DND-41 (cell line): Measurements from ENCODE around the gene NTM.

Source experiments
- ATAC-seq: fragments of 200-7000 bp; cut with Tn5 transposase; 3 replicates; pipeline ENCODE4 v1.9.1; 2021; ENCODE audit warnings: low read depth; ENCODE audit not compliant: insufficient read depth
- DNase-seq: peaks from one replicate; pipeline ENCODE4 v3.0.0-alpha.2; 2020
- H2AFZ ChIP-seq: 2 replicates; pipeline ENCODE4 v1.6.0; 2012; ENCODE audit warnings: low read depth, low read length
- H3K27ac ChIP-seq: 2 replicates; pipeline ENCODE4 v1.5.1; 2012; ENCODE audit warnings: low read length, inconsistent platforms
- H3K27me3 ChIP-seq: fragments of 200-600 bp; sonication (generic); 2 replicates; pipeline ENCODE4 v1.6.0; 2012; ENCODE audit warnings: low read length, mild to moderate bottlenecking, inconsistent platforms; ENCODE audit not compliant: insufficient read depth, poor library complexity
- H3K36me3 ChIP-seq: 2 replicates; pipeline ENCODE4 v1.5.1; 2012; ENCODE audit warnings: low read length, inconsistent platforms; ENCODE audit not compliant: insufficient read depth
- H3K4me1 ChIP-seq: 2 replicates; pipeline ENCODE4 v1.5.1; 2012; ENCODE audit warnings: mild to moderate bottlenecking, low read length; ENCODE audit not compliant: insufficient read depth
- H3K4me2 ChIP-seq: 2 replicates; pipeline ENCODE4 v1.6.0; 2012; ENCODE audit warnings: mild to moderate bottlenecking, moderate library complexity, low read length, inconsistent platforms; ENCODE audit not compliant: insufficient read depth
- H3K4me3 ChIP-seq, 2 experiments: fragments of 200-600 bp in 1 of 2; shearing (Covaris generic) in 1 of 2; 2 replicates each; pipeline ENCODE4 v1.5.1; 2012 to 2016; ENCODE audit warnings: inconsistent platforms in 2 of 2, low read length in 2 of 2, mild to moderate bottlenecking in 2 of 2, low read depth in 1 of 2, moderate library complexity in 1 of 2
- H3K79me2 ChIP-seq: 2 replicates; pipeline ENCODE4 v1.6.0; 2012; ENCODE audit warnings: low read length, inconsistent platforms; ENCODE audit not compliant: insufficient read depth
- H3K9ac ChIP-seq: 2 replicates; pipeline ENCODE4 v1.6.0; 2012; ENCODE audit warnings: low read depth, mild to moderate bottlenecking, inconsistent platforms, low read length, moderate library complexity
- H3K9me3 ChIP-seq: 2 replicates; pipeline ENCODE4 v1.5.1; 2012; ENCODE audit warnings: low read length, moderate library complexity, mild to moderate bottlenecking, inconsistent platforms; ENCODE audit not compliant: insufficient read depth, severe bottlenecking
- H4K20me1 ChIP-seq: 2 replicates; pipeline ENCODE4 v1.6.0; 2012; ENCODE audit warnings: low read length; ENCODE audit not compliant: insufficient read depth
- EZH2 ChIP-seq: IDR thresholded peaks from 3 replicates; pipeline ENCODE4 v1.6.1; 2012; ENCODE audit warnings: borderline replicate concordance, low read depth, mild to moderate bottlenecking, moderate library complexity, low read length, inconsistent platforms; ENCODE audit not compliant: severe bottlenecking
- TF ChIP-seq, protein P1 (sequence below): IDR thresholded peaks from 2 replicates; pipeline ENCODE4 v1.5.1; 2012; ENCODE audit warnings: borderline replicate concordance, low read length, moderate library complexity, mild to moderate bottlenecking; ENCODE audit not compliant: poor library complexity, severe bottlenecking; ENCODE audit errors: extremely low read depth

Gene NTM

DNA sequence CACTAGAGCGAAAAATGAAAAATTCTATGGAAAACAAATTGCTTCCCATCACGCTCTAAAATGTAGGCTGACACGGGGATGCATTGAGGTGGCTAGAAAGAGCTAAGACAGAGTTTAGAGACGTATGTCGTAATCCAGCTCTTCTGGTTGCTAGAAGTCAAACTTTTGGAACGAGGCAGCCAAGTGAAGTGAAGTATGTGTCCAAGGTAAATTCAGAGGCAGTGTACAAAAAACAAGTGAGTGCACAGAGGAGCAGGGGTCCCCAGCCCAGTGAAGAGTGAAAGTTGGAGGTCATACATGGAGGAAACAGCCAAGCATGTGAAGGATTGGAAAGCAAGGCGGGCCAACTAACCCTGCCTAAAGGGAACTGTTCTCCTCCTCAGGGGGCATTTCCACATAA lies 528.5 kb downstream of the NTM start:
- TF ChIP-seq, protein P1, sequence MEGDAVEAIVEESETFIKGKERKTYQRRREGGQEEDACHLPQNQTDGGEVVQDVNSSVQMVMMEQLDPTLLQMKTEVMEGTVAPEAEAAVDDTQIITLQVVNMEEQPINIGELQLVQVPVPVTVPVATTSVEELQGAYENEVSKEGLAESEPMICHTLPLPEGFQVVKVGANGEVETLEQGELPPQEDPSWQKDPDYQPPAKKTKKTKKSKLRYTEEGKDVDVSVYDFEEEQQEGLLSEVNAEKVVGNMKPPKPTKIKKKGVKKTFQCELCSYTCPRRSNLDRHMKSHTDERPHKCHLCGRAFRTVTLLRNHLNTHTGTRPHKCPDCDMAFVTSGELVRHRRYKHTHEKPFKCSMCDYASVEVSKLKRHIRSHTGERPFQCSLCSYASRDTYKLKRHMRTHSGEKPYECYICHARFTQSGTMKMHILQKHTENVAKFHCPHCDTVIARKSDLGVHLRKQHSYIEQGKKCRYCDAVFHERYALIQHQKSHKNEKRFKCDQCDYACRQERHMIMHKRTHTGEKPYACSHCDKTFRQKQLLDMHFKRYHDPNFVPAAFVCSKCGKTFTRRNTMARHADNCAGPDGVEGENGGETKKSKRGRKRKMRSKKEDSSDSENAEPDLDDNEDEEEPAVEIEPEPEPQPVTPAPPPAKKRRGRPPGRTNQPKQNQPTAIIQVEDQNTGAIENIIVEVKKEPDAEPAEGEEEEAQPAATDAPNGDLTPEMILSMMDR, result no peak
- TF ChIP-seq EZH2, result no peak
- no peaks in the 10 kb centered on the region for H3K4me1 ChIP-seq

GRCh38 chr11:131899950-131900580 lies 529.6 kb downstream of the NTM start:
- Histone ChIP-seq H4K20me1 (no peaks in the 10 kb centered on the region), H3K4me2 (no peak overlapping the region), H3K79me2 (no peaks in the 10 kb centered on the region), H3K4me1 (no peaks in the 10 kb centered on the region), H3K27me3 (peaks cover 8% of the 10 kb centered on the region), H3K9ac (no peak overlapping the region), H3K36me3 (no peaks in the 10 kb centered on the region), H3K4me3 (no peak overlapping the region), H3K27ac (no peak overlapping the region), H3K9me3 (no peaks in the 10 kb centered on the region), H2AFZ (no peak overlapping the region)
- ATAC-seq (no peak), DNase-seq (no peak)
- TF ChIP-seq EZH2, result no peak
- TF ChIP-seq, protein P1, result no peak

More for the DNA sequence above, 528.5 kb downstream of the NTM start:
- Histone ChIP-seq H3K79me2 (no peaks in the 10 kb centered on the region), H3K9ac (no peak overlapping the region), H3K4me2 (no peak overlapping the region), H3K27ac (no peak overlapping the region), H3K9me3 (no peaks in the 10 kb centered on the region), H3K36me3 (no peaks in the 10 kb centered on the region), H3K27me3 (peaks cover 8% of the 10 kb centered on the region), H3K4me3 (no peak overlapping the region), H4K20me1 (no peaks in the 10 kb centered on the region), H2AFZ (no peak overlapping the region)
- ATAC-seq (no peak), DNase-seq (no peak)

- ATAC-seq (no peak), DNase-seq (no peak)
- H3K4me1 ChIP-seq, result no peaks in the 10 kb centered on the region
- H3K9me3 ChIP-seq, result no peaks in the 10 kb centered on the region
- H3K36me3 ChIP-seq, result no peaks in the 10 kb centered on the region
- H2AFZ ChIP-seq, result no peak overlapping the region
- H3K4me3 ChIP-seq, result no peak overlapping the region
- H4K20me1 ChIP-seq, result no peaks in the 10 kb centered on the region
- peaks cover 8% of the 10 kb centered on the region for H3K27me3 ChIP-seq
- no peaks in the 10 kb centered on the region for H3K79me2 ChIP-seq
- no peak overlapping the region for H3K4me2 ChIP-seq
- TF ChIP-seq EZH2, result no peak
- TF ChIP-seq, protein P1, result no peak
- no peak overlapping the region for H3K9ac ChIP-seq
- no peak overlapping the region for H3K27ac ChIP-seq
Observed at GRCh38 chr11:131902421-131902820, 532.0 kb downstream of the NTM start.

- H3K79me2 ChIP-seq, result no peaks in the 10 kb centered on the region
- peaks cover 8% of the 10 kb centered on the region for H3K27me3 ChIP-seq
- no peaks in the 10 kb centered on the region for H4K20me1 ChIP-seq
- H3K36me3 ChIP-seq, result no peaks in the 10 kb centered on the region
- no peak overlapping the region for H3K27ac ChIP-seq
- no peak overlapping the region for H2AFZ ChIP-seq
- no peak overlapping the region for H3K9ac ChIP-seq
- H3K4me3 ChIP-seq, result no peak overlapping the region
- H3K4me2 ChIP-seq, result no peak overlapping the region
- ATAC-seq, result no peak
- DNase-seq, result no peak
- TF ChIP-seq, protein P1, result no peak
- no peak for TF ChIP-seq EZH2
- H3K4me1 ChIP-seq, result no peaks in the 10 kb centered on the region
- H3K9me3 ChIP-seq, result no peaks in the 10 kb centered on the region
Observed at GRCh38 chr11:131903074-131903473, 532.7 kb downstream of the NTM start.
